H9 (cell line): ENCODE data around the gene ZBP1. TPM values are rescaled to one million over a fixed set of nuclear protein-coding genes. Genes with fewer than 3 reads are reported as not detected.

ENCODE experiments used
- DNase-seq: peaks from one replicate; pipeline ENCODE4 v3.0.0-alpha.2; 2017
- H2AFZ ChIP-seq: one replicate; pipeline ENCODE4 v1.6.1; 2013; ENCODE audit warnings: mild to moderate bottlenecking, low read length, control low read depth, moderate library complexity
- H2AK5ac ChIP-seq: 2 replicates; pipeline ENCODE4 v1.6.1; 2013; ENCODE audit warnings: low read length, control low read depth, mixed read lengths; ENCODE audit not compliant: insufficient read length
- H2BK120ac ChIP-seq: one replicate; pipeline ENCODE4 v1.6.1; 2013; ENCODE audit warnings: low read depth, mild to moderate bottlenecking, low read length, control low read depth, inconsistent platforms; ENCODE audit not compliant: poor library complexity, severe bottlenecking
- H2BK12ac ChIP-seq: 2 replicates; pipeline ENCODE4 v1.6.1; 2013; ENCODE audit warnings: low read length, control low read depth, mixed read lengths, low read depth; ENCODE audit not compliant: insufficient read length
- H2BK15ac ChIP-seq: 2 replicates; pipeline ENCODE4 v1.6.1; 2013; ENCODE audit warnings: low read depth, low read length, control low read depth
- H2BK20ac ChIP-seq: one replicate; pipeline ENCODE4 v1.6.1; 2013; ENCODE audit warnings: low read depth, mild to moderate bottlenecking, low read length, control low read depth, inconsistent platforms; ENCODE audit not compliant: poor library complexity, severe bottlenecking
- H2BK5ac ChIP-seq: 2 replicates; pipeline ENCODE4 v1.6.1; 2013; ENCODE audit warnings: low read length, control low read depth, mixed read lengths; ENCODE audit not compliant: insufficient read length
- H3K14ac ChIP-seq: 2 replicates; pipeline ENCODE4 v1.6.1; 2013; ENCODE audit warnings: low read length, control low read depth; ENCODE audit not compliant: insufficient read depth
- H3K18ac ChIP-seq: 2 replicates; pipeline ENCODE4 v1.6.1; 2013; ENCODE audit warnings: low read depth, mild to moderate bottlenecking, mixed read lengths, low read length, control low read depth; ENCODE audit not compliant: insufficient read length
- H3K23ac ChIP-seq: 2 replicates; pipeline ENCODE4 v1.6.1; 2013; ENCODE audit warnings: low read length, control low read depth, mixed read lengths, low read depth; ENCODE audit not compliant: insufficient read length
- H3K23me2 ChIP-seq: 2 replicates; pipeline ENCODE4 v1.6.1; 2013; ENCODE audit warnings: low read depth, mild to moderate bottlenecking, mixed read lengths, low read length, control low read depth; ENCODE audit not compliant: insufficient read length, poor library complexity, severe bottlenecking
- H3K27ac ChIP-seq: 2 replicates; pipeline ENCODE4 v1.5.1; 2013; ENCODE audit warnings: low read length, control low read depth, mixed read lengths, low read depth; ENCODE audit not compliant: insufficient read length
- H3K27me3 ChIP-seq: 2 replicates; pipeline ENCODE4 v1.6.1; 2013; ENCODE audit warnings: low read length, control low read depth, inconsistent platforms; ENCODE audit not compliant: insufficient read depth
- H3K4ac ChIP-seq: 2 replicates; pipeline ENCODE4 v1.6.1; 2013; ENCODE audit warnings: low read depth, mild to moderate bottlenecking, control low read depth, inconsistent platforms, low read length, moderate library complexity
- H3K4me1 ChIP-seq: 2 replicates; pipeline ENCODE4 v1.6.1; 2013; ENCODE audit warnings: low read length, control low read depth, inconsistent platforms; ENCODE audit not compliant: insufficient read depth
- H3K4me2 ChIP-seq: 2 replicates; pipeline ENCODE4 v1.6.1; 2013; ENCODE audit warnings: low read length, control low read depth, mixed read lengths; ENCODE audit not compliant: insufficient read length, insufficient read depth
- H3K56ac ChIP-seq: 2 replicates; pipeline ENCODE4 v1.6.1; 2013; ENCODE audit warnings: low read depth, mild to moderate bottlenecking, mixed read lengths, low read length, control low read depth; ENCODE audit not compliant: insufficient read length
- H3K79me1 ChIP-seq: 2 replicates; pipeline ENCODE4 v1.6.1; 2013; ENCODE audit warnings: low read depth, mild to moderate bottlenecking, moderate library complexity, low read length, control low read depth, inconsistent platforms; ENCODE audit not compliant: insufficient read depth, poor library complexity, severe bottlenecking
- H3K79me2 ChIP-seq: 2 replicates; pipeline ENCODE4 v1.6.1; 2013; ENCODE audit warnings: low read length, control low read depth, inconsistent platforms; ENCODE audit not compliant: insufficient read depth
- H3K9ac ChIP-seq: 2 replicates; pipeline ENCODE4 v1.6.1; 2013; ENCODE audit warnings: low read length, control low read depth, mixed read lengths; ENCODE audit not compliant: insufficient read length; ENCODE audit errors: extremely low read depth
- H3K9me3 ChIP-seq: one replicate; pipeline ENCODE4 v1.6.1; 2013; ENCODE audit warnings: low read depth, low read length, inconsistent platforms; ENCODE audit not compliant: control insufficient read depth
- H3T11ph ChIP-seq: one replicate; pipeline ENCODE4 v1.6.1; 2013; ENCODE audit warnings: mild to moderate bottlenecking, low read length, control low read depth, inconsistent platforms
- H4K20me1 ChIP-seq: one replicate; pipeline ENCODE4 v1.6.1; 2013; ENCODE audit not compliant: control insufficient read depth, insufficient read length, insufficient read depth
- H4K5ac ChIP-seq: 2 replicates; pipeline ENCODE4 v1.6.1; 2013; ENCODE audit warnings: low read depth, mild to moderate bottlenecking, mixed read lengths, low read length, control low read depth; ENCODE audit not compliant: insufficient read length
- H4K8ac ChIP-seq: replicated peaks from 2 replicates; pipeline ENCODE4 v1.6.1; 2013; ENCODE audit warnings: low read length, control low read depth, mixed read lengths, low read depth; ENCODE audit not compliant: insufficient read length
- H4K91ac ChIP-seq: 2 replicates; pipeline ENCODE4 v1.6.1; 2013; ENCODE audit warnings: low read depth, mild to moderate bottlenecking, moderate library complexity, mixed read lengths, low read length, control low read depth; ENCODE audit not compliant: insufficient read length
- H3K27ac Mint-ChIP-seq, 3 experiments: 2 replicates in 2 of 3; 3 replicates in 1 of 3; pipeline ENCODE4 v1.8.0; 2020 to 2021; ENCODE audit warnings: mixed read lengths in 3 of 3, mild to moderate bottlenecking in 1 of 3, moderate library complexity in 1 of 3
- H3K27me3 Mint-ChIP-seq: 2 replicates; pipeline ENCODE4 v1.8.0; 2021; ENCODE audit warnings: low read depth, mild to moderate bottlenecking, moderate library complexity, mixed read lengths
- H3K36me3 Mint-ChIP-seq, 3 experiments: 2 replicates in 2 of 3; 3 replicates in 1 of 3; pipeline ENCODE4 v1.8.0; 2020 to 2021; ENCODE audit warnings: low read depth in 3 of 3, mixed read lengths in 3 of 3; ENCODE audit not compliant: insufficient read depth in 1 of 3
- H3K4me1 Mint-ChIP-seq, 2 experiments: 2 replicates each; pipeline ENCODE4 v1.8.0; 2020; ENCODE audit warnings: mixed read lengths in 2 of 2
- H3K4me3 Mint-ChIP-seq, 2 experiments: 2 replicates in 1 of 2; 3 replicates in 1 of 2; pipeline ENCODE4 v1.8.0; 2020 to 2021; ENCODE audit warnings: mild to moderate bottlenecking in 2 of 2, mixed read lengths in 2 of 2, moderate library complexity in 1 of 2
- H3K9me3 Mint-ChIP-seq, 2 experiments: 2 replicates in 1 of 2; 3 replicates in 1 of 2; pipeline ENCODE4 v1.8.0; 2020; ENCODE audit warnings: mild to moderate bottlenecking in 2 of 2, mixed read lengths in 2 of 2, moderate library complexity in 1 of 2
- WGBS: extraction: QIAGEN DNeasy Blood & Tissue Kit; methylation state at CpG from one replicate; pipeline ENCODE4 v1.1.7; 2013; ENCODE audit warnings: missing lambda C conversion rate, low lambda C conversion rate, mixed read lengths; ENCODE audit not compliant: insufficient read length; ENCODE audit errors: extremely low coverage; 5-methylcytosine and 5-hydroxymethylcytosine counted together
- total RNA-seq: library from RNA; stranded (reverse); gene quantifications from 2 replicates; pipeline ENCODE4 v1.2.1, GENCODE V29; 2021
- TF ChIP-seq, protein P1 (sequence below): fragments of 200-600 bp; sonication (generic); conservative IDR thresholded peaks from 3 replicates; pipeline ENCODE4 v1.8.0; 2021; ENCODE audit warnings: antibody characterized with exemption, mild to moderate bottlenecking

ZBP1 gene
- total RNA-seq, 1 experiment from 2014 or later: not detected

GRCh38 chr20:57608516-57608915 lies 11.7 kb downstream of the ZBP1 start:
- no peak overlapping the region for H4K5ac ChIP-seq
- H3K14ac ChIP-seq: no peak overlapping the region
- no peak overlapping the region for H2BK15ac ChIP-seq
- Mint-ChIP-seq H3K27me3 (peaks cover 4% of the 10 kb centered on the region), H3K36me3 (no peaks in the 10 kb centered on the region), H3K9me3 (no peaks in the 10 kb centered on the region), H3K4me1 (peaks cover 6 to 10% of the 10 kb centered on the region in 2 experiments), H3K4me3 (no peak overlapping the region), H3K27ac (no peak overlapping the region)
- H4K20me1 ChIP-seq: no peaks in the 10 kb centered on the region
- no peaks in the 10 kb centered on the region for H3K9me3 ChIP-seq
- no peaks in the 10 kb centered on the region for H3K23me2 ChIP-seq
- H4K8ac ChIP-seq: no peak overlapping the region
- no peak overlapping the region for H3K4me2 ChIP-seq
- WGBS: no CpG with 5 or more reads among the region's 7 CpGs
- no peaks in the 10 kb centered on the region for H3K4me1 ChIP-seq
- H3K79me1 ChIP-seq: no peaks in the 10 kb centered on the region
- H2BK20ac ChIP-seq: no peak overlapping the region
- no peak overlapping the region for H2BK12ac ChIP-seq
- no peak overlapping the region for H3K4ac ChIP-seq
- no peak overlapping the region for H4K91ac ChIP-seq
- H3K23ac ChIP-seq: no peak overlapping the region
- H2BK120ac ChIP-seq: no peak overlapping the region
- H3K18ac ChIP-seq: no peak overlapping the region
- H3K27ac ChIP-seq: no peak overlapping the region
- TF ChIP-seq, protein P1, sequence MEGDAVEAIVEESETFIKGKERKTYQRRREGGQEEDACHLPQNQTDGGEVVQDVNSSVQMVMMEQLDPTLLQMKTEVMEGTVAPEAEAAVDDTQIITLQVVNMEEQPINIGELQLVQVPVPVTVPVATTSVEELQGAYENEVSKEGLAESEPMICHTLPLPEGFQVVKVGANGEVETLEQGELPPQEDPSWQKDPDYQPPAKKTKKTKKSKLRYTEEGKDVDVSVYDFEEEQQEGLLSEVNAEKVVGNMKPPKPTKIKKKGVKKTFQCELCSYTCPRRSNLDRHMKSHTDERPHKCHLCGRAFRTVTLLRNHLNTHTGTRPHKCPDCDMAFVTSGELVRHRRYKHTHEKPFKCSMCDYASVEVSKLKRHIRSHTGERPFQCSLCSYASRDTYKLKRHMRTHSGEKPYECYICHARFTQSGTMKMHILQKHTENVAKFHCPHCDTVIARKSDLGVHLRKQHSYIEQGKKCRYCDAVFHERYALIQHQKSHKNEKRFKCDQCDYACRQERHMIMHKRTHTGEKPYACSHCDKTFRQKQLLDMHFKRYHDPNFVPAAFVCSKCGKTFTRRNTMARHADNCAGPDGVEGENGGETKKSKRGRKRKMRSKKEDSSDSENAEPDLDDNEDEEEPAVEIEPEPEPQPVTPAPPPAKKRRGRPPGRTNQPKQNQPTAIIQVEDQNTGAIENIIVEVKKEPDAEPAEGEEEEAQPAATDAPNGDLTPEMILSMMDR: no peak
- H3K79me2 ChIP-seq: no peaks in the 10 kb centered on the region
- DNase-seq: no peak
- no peak overlapping the region for H3T11ph ChIP-seq
- no peaks in the 10 kb centered on the region for H3K27me3 ChIP-seq
- no peak overlapping the region for H2AK5ac ChIP-seq
- no peak overlapping the region for H2AFZ ChIP-seq
- no peak overlapping the region for H2BK5ac ChIP-seq
- H3K56ac ChIP-seq: no peak overlapping the region
- no peak overlapping the region for H3K9ac ChIP-seq
